Raji (cell line): ENCODE measurements around the gene TTN.

Experiments
- POLR2A ChIP-seq: IDR thresholded peaks from 2 replicates; pipeline ENCODE4 v1.6.1; 2011; ENCODE audit warnings: low read depth, low read length, control low read depth; ENCODE audit not compliant: insufficient read depth

Gene TTN

DNA sequence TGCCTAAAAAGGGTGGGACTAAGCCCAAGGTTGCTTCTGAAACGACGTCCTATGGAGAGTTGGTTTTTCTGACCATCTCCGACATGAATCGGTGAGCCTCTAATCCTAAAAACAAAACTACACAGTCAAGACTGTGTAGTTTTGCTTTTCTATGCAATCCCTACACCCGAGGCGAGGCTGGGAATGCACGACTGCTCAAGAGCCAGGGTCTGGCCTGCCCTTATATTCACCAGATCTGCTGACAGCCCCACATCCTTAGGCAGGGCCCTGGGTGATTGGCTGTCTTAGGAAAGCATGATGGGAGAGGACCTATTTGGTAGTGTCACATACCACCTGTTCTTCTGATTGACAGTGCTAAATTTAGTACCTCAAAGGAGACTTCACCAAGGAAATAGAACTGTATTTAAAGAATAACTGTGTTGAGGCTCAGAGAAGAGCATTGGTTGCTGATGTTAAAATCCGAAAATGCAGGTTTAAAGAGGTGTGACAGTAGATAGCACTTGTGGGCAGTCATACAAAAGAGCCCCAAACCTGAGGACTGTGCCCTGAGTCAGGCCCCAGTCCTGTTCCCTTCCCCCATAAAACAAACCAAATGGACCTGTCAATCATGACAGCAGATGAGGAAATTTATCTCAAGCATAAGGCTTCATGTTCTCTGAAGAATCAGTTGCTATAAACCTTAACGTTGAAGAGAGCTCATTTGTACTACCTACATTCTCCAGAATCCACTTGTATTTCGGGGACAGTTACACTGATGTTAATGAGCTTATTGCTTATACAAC, at the start of gene TTN:
Gene TTN (minus strand): TSS at position 197 of the 782 bp plus-strand sequence. CDS start 2,781 bp downstream, outside the sequence.
- TF ChIP-seq POLR2A: no peak

DNA sequence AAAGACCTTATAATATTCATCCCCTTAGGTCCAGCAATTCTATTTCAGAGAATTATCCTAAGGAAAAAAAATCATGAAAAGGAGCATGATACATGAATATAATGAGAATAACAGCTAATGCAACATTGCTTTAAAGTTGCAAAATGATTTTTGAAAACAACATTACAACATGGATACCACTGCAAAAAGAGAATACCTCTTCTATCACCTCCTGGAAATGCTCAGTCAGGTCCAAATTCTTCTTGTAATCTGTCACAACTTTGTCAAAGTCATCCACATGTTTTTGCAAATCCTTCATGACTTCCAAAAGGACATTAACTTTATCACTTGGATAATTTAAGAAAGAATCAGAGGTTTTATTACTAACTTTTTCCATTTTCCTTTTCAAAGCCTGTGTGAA, 47.9 kb upstream of the TTN start:
- no peak for TF ChIP-seq POLR2A

DNA sequence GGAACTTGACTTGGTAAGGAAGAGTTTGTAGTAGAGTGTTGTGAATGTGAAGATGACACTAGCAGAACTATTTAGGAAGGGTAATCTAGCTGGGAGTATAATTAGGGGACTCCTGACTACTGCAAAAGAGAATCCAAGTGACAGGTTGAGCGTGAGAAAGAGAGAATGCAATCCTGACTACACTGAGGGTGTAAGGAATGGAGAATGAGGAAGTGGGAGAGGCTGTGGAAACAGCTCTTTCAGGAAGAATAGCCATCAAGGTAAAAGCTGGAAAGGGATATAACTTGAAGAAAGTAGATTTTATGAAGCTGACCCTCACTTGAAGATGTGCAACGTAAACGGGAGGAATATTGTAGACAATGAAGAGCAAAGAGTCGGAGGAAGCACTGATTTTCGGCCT, 41.1 kb upstream of the TTN start:
- TF ChIP-seq POLR2A: no peak

DNA sequence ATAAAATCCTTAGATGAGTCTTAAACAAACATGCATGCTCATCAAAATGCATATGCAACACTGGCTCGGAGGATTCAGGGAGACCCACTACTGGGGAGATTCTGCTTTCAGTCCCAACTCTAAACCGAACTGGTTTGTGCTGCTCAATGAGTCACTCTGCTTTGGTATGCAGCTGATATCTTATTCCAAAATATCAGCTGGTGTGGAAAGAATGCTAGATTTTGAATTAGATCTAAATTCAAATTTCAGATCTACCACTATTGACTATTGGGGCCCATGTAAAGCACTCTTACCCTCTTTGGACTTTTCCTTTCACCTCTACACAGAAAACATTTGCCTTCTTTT, 39.2 kb upstream of the TTN start:
- no peak for TF ChIP-seq POLR2A

DNA sequence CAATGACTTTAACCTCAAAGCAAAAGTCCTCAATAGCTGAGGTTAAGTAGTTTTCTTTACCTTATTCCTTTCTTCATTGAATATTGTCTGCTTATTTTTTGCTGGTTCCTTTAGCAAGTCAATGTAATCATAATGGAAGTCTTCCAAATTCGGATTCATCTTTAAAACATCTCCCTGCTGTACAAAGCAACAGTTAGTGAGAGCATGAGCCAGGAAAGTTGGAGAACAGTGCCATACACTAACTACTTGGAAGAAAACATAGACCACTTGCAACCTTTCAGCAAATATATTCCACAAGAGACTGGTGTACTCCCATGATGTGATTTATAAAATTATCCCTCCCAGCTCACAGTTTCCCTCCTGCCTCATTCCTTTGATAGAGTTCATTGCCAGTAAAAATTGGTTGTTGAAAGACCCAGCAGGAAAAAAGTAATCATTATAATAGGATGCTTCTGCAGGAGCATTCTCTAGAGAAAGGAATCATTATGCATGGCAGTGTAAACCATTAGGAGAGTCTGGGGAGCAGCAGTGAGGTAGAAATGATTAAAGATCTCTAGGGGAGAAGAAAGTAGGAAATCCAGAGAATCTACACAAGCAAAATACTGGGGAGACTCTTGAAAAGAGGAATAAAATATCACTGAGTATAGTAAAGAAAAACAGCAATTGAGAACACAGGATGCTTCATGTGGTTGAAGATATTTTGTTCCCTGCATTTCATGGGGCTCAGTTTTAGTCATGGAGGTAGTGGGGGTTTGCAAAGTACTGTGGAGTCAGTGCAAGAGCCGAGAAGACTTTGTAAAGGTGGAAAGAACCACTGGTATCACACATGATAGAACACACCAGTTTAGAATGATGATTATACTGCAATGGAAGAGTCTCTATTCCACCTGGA, 38.6 kb upstream of the TTN start:
- no peak for TF ChIP-seq POLR2A

DNA sequence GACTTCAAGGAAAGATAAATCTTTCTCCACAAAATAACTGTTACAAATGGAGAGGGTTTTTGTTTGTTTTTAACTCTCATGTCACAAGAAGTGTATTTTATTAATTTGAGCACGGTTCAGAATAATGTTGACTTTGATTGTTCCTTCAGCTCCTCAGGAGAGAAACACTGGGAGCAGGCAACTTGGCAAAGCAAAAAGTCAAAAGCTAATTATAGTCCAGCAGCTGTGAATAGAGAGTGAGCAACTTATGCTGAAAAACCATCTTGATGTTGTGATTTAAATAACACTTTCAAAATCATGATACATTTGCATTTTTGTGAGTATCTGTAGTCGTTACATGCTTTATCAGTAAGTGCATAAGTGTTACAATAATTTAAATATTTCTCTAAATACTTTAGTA, 37.5 kb upstream of the TTN start:
- TF ChIP-seq POLR2A: no peak

DNA sequence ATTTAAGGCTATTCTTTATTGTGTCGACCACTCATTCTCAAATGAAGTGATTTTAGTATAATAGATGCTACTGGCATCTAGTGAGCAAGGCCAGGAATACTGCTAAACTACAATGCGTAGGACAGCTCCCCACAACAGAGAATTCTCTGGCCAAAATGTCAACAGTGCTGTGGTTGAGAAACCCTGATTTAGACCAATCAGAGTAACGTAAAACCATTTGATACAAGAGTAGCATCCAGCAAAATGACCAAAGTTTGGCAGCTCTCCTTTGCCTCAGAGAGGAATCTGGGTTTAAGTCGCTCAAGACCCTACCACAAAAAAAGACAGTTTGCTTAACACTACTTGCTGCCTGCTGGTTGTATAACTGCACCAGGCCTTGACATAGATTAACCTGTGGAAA, 37.0 kb upstream of the TTN start:
- no peak for TF ChIP-seq POLR2A

DNA sequence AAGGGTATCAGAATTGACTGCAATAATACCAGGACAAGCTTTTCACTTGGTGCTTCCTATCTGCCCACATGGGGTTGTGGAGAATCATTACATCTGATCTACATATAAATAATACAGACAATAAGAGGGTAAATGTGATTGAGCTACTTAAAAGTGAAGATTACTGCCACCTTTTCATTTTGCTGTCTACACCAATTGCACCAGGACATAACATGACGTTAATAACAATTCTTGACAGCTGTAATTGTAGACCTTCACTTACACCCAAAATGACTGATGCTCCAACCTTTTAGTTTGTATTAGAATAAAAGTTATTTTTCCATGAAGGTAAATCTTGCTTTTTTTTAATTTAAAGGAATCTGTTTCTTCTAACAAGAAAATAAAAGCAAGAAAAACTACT, 36.5 kb upstream of the TTN start:
- TF ChIP-seq POLR2A: no peak

DNA sequence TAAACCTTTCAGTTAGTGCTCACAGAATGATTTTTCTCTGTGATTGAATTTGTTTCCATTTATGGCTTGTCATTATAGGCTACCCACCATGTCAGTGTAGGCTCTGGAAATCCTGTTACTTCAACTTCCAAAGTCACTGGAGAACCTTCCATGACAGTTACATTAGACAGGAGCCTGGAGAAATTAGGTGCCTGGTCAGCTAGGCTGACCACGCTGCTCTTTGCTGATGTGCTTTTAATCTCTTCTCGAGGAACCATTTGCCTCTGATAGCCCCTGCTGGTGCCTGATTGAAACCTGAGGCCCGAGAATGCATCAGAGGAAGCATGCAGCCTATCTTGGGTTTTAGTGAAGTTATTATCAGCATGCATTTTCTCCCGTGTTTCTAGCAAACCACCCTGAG, 29.6 kb upstream of the TTN start:
- no peak for TF ChIP-seq POLR2A

DNA sequence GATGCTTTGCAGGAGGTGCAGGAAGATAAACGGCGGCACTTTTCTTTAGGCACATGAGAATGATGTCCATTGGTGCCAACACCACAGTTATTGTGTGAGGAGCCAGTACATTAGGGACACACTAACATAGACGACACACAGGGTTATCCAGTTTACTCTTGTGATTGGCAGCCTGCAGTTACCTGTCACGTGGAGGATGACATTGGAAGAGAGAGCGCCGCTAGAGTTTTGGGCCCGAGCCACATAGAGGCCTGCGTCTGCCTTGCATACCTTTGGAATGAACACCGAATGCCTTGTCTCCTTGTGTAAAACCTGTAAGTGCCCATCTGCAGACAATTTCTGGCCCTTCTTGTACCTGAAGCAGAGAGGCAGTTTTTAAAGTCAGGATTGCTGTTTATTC, 26.9 kb upstream of the TTN start:
- TF ChIP-seq POLR2A: no peak

DNA sequence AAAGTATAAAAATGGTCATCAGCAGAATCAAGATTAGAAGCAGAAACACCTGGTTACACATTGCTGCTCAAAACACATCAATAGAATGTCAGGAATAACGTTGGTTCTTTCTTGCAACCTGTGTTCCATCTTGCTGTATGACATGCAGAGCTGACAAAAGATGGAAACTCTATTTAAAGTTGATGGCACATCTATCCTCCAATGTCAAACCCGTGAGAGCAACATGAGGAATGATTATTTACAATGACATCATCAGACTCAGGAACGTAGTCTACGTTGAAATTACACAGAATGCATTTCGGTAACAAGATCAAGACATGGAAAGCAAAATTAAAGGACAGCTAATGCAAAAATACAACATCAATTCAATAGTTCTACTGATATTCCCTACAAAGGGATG, 26.2 kb upstream of the TTN start:
- no peak for TF ChIP-seq POLR2A

DNA sequence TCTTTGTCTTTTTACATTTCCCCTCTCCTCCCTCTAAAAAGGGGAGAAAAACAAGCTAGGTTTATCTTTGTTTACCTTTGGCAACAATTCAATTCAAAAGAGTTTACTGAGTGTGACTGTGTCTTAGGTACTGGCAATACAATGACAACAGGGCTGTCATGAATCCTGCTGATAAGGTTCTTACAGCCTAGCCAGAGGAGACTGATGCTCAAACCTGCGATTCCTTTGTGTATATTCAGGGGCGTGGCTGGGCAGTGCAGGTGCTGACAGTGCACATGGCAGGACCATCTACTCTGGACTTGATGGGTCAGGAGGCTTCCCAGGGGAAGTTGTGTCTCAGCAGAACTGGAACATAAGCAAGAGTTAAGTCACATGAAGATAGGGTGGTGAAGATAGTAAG, 23.2 kb upstream of the TTN start:
- TF ChIP-seq POLR2A: no peak

DNA sequence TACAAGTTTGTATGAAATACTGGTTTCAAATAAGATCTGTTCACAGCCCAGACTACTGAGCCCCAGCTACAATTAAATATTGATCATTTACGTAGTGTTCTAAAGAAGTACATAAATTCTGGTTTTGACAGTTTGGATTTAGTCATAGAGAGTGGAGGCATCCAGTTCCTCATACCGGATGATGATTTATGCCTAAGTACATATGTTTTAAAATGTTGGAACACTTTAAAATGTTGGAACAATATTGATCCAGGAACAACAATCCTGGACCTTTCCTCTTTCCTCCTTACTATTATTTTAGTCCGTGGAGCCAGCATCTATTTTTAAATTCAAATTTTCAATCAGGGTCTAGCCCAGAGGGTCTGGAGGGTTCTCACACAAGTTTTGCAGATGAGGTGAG, 22.8 kb upstream of the TTN start:
- no peak for TF ChIP-seq POLR2A

DNA sequence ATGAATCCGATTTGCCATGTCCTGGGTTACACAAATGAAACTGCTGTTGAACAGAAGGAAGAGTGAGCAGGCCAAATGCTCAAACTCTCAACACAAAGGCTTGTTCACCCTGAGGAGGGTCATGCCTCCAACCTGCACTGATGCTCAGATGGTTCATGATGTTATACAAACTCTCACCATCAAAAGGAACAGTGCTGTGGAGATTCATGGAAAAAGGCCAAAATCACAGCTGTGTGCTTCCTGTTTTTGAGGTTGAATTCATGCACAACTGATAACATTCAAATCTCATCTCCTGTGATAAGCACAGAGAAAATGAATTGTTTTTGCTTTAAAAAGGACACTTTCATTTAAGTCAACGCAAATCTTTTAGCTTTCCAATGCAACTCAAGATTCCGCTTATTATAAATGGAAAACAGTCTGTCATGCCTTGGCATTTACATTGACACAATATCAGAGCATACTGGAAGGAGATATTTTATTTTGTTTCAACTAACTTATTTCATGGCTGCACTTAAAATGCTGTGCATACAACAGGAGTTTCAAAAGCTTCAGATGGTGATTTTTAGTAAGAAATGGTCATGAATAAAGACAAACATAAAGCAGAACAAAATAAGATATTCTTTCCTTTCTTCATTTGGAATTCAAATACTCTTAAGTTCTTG, 22.2 kb upstream of the TTN start:
- no peak for TF ChIP-seq POLR2A

DNA sequence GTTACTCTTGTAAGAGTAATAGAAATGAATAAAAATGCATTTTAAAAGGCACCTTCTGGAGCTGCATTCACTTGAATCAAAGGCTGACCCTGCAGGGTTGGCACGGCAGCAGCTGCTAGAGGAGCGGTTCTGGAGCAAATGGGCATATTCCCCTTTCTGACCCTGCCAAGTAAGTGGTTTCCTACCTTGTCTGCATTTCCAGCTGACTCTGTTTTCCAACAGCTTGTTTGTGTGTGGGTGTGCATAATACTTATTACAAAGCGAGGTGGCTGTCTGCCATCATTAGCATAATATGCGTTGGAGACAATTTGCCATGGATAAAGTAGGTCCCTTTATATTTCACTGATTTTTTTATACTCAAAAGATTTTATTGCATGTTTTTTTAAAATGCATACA, 21.3 kb upstream of the TTN start:
- no peak for TF ChIP-seq POLR2A
